ENCODE measurements around the gene SMG6. TPM values are rescaled to one million over a fixed set of nuclear protein-coding genes. Genes with fewer than 3 reads are reported as not detected.

The SMG6 gene
- 15.7 and 41.3 TPM in 2 replicates for total RNA-seq

GRCh38 chr17:2303204-2304188, at the start of gene SMG6, which contains the start of gene SRR:
SMG6 (minus strand) TSS chr17:2303785; CDS start chr17:2303720, 65 bp downstream.
SRR (plus strand) TSS chr17:2303950; CDS start chr17:2315561, 11,611 bp downstream.

GRCh38 chr17:2336852-2337543, 33.4 kb upstream of the SMG6 start, which contains the start of gene SGSM2:
SGSM2 (plus strand) TSS chr17:2337501; CDS start chr17:2337689, 188 bp downstream.

DNA sequence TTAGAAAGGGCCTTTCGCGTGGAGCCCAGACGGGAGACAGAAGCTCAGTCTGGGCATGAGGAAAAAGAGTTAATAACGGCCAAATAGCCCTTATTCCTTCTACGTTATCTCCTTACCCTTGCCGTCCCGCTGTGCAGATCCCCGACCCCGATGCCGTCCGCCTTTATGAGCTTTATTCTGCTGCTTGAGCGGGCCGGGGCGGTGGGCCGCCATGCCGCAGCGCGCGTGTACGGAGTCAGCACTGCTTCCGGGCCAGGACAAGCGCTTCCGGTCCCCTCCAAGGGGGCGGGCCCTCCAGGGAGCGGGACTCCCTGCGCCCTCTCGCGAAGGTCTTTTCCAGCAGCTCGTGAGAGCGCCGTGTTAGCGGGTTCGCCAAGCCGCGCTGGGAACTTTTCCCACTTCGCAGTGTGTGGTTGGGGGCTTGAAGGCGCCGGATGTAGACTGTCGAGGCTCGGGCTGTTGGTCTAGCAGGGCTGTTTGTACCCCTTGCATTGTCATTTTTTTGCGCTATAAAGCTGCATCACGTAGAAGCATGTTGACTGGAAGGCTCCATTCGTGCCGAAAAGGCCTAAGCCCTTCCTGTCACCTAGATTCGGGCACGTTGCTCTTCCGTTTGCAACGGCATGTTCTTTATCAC, 32.7 kb upstream of the SMG6 start, which contains the start of gene TSR1:
TSS of gene TSR1 (minus strand) at position 243 of the 637 bp plus-strand sequence. CDS start at position 213, 30 bp downstream.

GRCh38 chr17:2054512-2055291, 248.9 kb downstream of the SMG6 start, which contains the start of gene HIC1:
HIC1 (plus strand) TSS chr17:2055103; CDS start chr17:2056691, 1,588 bp downstream.

DNA sequence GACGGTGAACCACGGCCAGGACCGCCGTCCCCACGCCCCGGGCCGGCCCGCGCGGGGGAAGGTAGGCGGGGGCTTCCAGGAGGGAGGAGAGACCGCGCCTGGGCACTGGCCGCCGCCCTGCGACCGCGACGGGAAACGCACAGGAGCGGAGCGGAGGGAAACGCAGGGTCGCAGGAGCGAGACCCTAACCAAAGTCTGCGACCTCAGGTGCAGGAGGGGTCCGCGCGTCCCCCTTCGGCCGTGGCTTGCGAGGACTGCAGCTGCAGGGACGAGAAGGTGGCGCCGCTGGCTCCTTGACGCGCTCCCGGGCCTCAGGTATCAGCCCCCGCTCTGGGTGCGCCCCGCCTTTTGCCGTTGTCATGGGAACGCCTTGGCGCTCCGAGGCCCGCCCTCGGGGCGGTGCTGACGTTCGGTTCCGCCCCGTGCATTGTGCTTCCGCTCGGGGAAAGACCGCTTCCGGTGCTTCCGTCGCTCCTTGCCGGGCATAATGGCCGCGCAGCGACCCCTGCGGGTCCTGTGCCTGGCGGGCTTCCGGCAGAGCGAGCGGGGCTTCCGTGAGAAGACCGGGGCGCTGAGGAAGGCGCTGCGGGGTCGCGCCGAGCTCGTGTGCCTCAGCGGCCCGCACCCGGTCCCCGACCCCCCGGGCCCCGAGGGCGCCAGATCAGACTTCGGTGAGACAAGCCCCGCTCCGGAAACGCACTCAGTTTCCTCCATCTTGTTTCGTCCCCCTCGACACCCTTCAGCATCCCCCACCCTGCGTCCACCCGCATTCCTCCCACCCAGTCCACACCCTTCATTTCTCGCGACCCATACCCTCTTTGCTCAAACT, 261.8 kb downstream of the SMG6 start, which contains the start of gene OVCA2:
TSS of gene OVCA2 (plus strand) at position 462 of the 829 bp plus-strand sequence. CDS start at position 488, 26 bp downstream.

DNA sequence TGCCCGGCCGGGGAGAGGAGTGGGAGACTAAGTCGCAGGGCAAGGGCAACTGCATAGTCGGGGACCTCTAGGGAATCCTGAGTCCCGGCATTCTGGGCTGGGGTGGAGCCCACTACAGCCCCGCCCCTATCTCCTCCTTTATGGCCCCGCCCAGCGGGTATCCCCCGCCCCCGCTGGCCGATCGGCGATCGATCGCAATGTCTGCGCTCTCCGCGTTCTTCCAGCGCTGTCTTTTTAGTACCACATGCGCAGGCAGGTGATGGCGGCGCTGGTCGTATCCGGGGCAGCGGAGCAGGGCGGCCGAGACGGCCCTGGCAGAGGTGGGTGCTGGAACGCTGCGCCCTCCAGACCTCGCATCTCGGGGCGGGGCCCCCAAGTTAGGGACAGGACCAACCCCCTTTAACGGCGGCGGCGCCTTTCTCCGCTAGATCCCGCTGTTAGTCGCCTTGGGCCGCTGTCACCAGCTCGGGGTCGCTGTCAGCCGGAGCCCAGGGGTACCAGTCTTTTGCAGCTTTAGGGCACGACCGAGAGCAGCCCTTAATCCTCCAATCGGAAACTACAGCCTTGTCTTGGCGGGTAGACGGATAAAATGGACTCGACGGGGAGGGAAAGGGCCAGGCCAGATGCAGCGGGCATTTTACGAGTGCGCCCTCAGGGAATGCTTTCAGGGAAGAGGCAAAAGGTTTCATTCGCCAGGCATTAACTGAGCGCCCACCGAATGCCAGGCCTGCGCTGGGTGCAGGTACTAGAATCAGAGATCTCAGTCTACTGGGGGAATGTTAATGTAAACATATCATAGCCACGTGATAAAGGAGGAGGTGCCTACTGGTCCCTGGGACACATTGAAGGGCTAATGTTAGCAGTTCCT, 273.4 kb downstream of the SMG6 start, which contains the start of gene DPH1:
TSS of gene DPH1 (plus strand) at position 243 of the 868 bp plus-strand sequence. CDS start at position 260, 17 bp downstream.

GRCh38 chr17:2025220-2025621, 278.4 kb downstream of the SMG6 start, which contains the start of gene RTN4RL1:
RTN4RL1 (minus strand) TSS chr17:2025334; CDS start chr17:2024865, 469 bp downstream.

Other genes starting within 250 kb of the SMG6 start
- gene HIC1, start 248.7 kb downstream of the SMG6 start, total RNA-seq = 1.4 and 3.3 TPM in 2 replicates
- gene SRR, start 165 bp upstream of the SMG6 start, total RNA-seq = 11.3 and 11.7 TPM in 2 replicates
- gene TSR1, start 32.7 kb upstream of the SMG6 start, total RNA-seq = 92.5 and 98.1 TPM in 2 replicates
- 9.9 and 39.4 TPM in 2 replicates for gene SGSM2, start 33.7 kb upstream of the SMG6 start, total RNA-seq
- 4.8 and 22.0 TPM in 2 replicates for gene MNT, start 97.3 kb upstream of the SMG6 start, total RNA-seq
- gene METTL16, start 208.1 kb upstream of the SMG6 start, total RNA-seq = 20.8 and 23.1 TPM in 2 replicates

All from nasal cavity respiratory epithelium epithelial cell of viscerocranial mucosa (primary cell).